DMS114 treated with DMSO at 0.1 percent for 48 hours (cell line): Measurements from ENCODE around the gene BBS9.

Experiments
- DNase-seq: peaks from one replicate; lab custom pipeline; 2025; ENCODE audit not compliant: unreplicated experiment; lab: John Stamatoyannopoulos, UW

Gene BBS9

DNA sequence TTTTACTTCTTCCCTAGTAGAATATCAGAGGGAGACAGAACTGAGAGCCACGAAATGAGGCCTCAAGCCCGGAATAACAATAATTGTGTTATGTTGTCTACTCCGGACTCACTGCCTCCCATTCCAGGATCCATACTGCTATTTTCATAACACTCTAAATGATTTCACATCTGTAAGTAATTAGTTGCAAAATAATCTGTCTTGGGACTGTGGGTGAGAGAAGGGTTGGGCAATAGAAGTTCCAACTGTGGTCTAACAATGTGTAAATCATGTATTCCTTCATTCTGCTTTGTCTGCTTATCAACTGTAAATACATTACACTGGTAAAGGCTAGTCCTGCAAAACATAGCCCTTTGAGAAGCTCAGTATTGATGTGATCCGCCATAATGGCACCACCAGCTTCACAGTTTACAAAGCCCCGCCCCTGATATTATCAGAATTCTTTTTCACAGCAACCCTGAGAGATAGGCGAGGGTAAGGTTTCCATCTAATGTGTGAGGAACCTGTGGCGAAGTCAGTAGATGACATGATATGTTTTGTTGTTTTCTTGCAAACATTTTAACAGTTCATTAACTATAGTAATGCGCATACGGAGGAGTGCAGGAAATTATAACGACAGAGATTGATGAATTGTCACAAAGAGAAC, 510.3 kb downstream of the BBS9 start:
- DNase-seq = no peak

DNA sequence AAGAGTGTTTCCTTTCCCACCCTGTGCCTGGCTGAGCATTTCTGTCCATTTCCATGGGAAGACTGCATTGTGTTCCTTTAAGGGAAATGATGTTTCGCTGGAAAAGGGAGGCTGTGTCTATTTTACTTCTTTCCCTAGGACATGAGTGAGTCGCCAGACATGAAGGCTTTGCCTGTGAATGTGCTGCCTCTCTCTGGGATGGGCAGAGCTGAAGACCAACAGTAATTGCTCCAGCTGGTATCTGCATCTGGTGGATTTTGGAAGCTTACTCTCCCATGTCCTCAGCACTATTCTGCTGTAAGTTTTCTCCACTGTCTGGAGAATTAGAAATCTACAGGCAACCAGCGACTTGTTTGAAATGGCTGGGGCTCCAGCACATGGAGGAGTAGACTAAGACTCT, 511.4 kb downstream of the BBS9 start:
- no peak for DNase-seq

- no peak for DNase-seq
Measured at GRCh38 chr7:33642312-33642711, 512.9 kb downstream of the BBS9 start.

- no peak for DNase-seq
Measured at GRCh38 chr7:33643530-33643929, 514.2 kb downstream of the BBS9 start.

DNA sequence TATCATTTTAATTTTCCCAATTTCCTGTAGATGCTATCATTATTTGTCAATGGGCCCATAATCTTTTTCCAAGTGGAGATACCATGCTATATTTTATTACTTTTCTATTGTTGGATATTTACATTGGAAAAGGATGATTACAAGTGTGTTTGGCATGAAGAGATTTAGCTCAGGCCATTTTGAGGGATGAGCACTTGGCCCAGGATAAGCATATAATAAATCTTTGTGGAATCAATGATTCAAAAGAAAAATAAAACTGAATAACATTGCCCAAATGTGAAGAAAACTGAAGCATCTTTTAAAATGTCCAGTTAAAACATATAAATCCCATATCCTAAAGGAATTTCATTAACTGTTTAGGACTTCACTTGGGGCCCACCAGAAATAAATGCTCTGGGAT, 515.1 kb downstream of the BBS9 start:
- no peak for DNase-seq

DNA sequence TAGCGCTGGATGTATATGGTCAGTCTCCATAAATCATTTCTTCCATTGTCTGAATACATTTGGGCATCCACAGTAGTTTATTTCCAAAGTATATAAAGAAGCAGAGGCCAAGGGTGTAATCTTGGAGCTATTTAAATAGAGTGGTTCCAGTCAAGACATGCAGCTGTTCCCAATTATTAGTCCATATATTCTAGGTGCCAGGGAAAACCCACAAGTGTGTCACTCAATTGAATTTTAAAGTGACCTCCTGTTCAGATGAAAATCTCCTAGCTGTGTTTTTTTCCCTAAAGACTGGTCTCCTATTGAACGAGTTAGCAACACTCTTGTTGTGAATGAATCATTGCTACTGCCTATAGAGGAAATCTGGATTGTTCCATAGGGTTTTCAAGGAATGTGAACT, 515.7 kb downstream of the BBS9 start:
- no peak for DNase-seq

DNA sequence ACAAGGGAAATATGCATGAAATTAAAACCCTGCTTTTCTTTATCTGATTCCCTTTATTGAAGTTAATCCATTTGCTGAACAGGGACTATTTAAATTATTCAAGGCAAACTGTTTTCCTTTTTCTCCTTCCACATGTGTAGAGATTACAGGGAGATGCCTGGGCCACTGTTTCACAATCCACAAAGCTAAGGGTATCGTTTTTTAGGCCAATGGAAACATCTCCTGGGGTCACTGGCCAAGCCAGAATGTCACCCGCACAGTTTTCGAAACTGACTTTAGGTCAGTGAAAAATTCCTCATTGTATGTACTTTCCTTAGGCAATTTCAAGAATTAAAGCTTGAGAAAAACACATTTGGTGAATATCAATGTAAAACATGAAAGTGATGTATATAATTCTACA, 516.8 kb downstream of the BBS9 start:
- no peak for DNase-seq

DNA sequence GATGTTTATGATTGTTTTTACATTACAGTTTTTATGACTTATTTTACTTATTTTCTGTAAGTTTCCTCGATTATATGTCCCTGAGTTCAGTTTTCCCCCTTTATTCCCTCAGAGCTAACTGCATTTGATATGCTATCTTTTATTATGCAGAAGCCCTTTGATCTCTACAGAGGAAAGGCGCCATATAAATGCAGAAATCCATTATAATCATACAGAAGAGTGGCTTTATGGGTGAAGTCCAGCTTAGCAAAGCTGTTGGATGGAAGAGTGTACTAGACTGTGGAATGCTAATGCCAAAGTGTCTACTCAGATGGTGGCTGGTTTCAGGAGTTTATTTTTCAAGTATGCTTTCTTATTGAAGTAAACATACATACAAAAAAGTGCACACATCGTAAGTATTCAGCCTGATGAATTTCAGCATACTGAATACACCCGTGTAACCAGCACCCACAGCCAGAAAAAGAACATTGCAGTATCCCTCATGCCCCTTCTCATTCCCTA, 517.6 kb downstream of the BBS9 start:
- DNase-seq = no peak

GRCh38 chr7:33649476-33650441, 520.4 kb downstream of the BBS9 start:
- no peak for DNase-seq

DNA sequence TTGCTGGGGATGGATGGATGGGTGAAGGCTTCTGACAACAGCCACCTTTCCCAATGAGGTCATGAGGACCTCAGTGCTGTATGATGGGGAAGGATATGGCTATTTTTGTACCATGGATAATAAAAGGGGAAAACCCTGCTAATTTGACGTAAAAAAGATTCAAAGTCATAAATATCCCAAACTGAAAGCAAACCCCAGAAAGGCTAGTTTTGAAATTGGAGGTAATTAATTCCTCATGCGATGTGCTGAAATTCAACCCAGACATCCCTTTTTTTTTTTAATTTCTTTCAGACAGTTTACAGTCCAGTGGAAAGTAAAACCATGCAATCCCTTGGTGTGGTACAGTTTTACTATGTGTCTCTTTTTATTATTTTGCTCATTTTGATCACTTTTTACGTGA, 521.5 kb downstream of the BBS9 start:
- no peak for DNase-seq

- no peak for DNase-seq
Measured at GRCh38 chr7:33651998-33652515, 522.7 kb downstream of the BBS9 start.

DNA sequence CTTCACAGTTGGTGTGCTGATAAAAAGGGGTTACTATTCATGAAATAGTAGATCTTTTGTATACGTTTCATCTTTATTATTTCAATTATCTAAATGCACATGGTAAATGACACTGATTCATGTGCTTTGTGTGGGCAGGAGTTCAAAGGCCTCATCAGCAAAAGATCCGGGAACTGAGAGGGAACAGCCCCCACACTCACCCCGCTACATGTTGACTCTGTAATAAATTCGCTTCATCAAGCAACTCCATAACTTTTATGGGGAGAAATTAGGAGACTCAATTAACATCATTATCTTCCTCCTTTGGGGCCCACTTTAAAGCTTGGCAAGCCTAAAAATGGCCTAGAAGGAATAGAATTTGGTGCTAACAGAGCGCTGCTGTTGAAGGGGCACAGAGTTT, 525.3 kb downstream of the BBS9 start:
- no peak for DNase-seq
